MCF 10A (cell line): ENCODE measurements around the gene ZBTB45. TPM values are rescaled to one million over a fixed set of nuclear protein-coding genes. Genes with fewer than 3 reads are reported as not detected.
"Not testable (repeated sequence)": the region's sequence is repeated elsewhere in the genome, so short reads cannot be mapped to it uniquely, and the experiment has no call there.

Experiments
- BruUV-seq: library from RNA; stranded (reverse); fragments of 400-500 nt; replicated peaks from 2 replicates; lab custom pipeline; 2021; lab: Mats Ljungman, UMichigan
- CTCF ChIA-PET: fragments of 300-600 bp; sonication (Branson Sonifier 250); formaldehyde crosslinking; extraction: SDS; loops from one replicate; lab custom pipeline; 2021; ENCODE audit warnings: antibody characterized with exemption, inconsistent platforms; lab: Yijun Ruan, JAX
- POLR2A ChIA-PET: fragments of 300-600, 350-650 bp; sonication (Branson Sonifier 250); formaldehyde crosslinking; extraction: SDS; loops from one replicate; lab custom pipeline; 2020; ENCODE audit warnings: antibody characterized with exemption, inconsistent platforms; lab: Yijun Ruan, JAX
- DNase-seq: peaks from one replicate; pipeline ENCODE4 v3.0.0-alpha.2; 2018; ENCODE audit not compliant: unreplicated experiment
- H3K27ac Mint-ChIP-seq: one replicate; pipeline ENCODE4 v1.8.0; 2022; ENCODE audit warnings: mild to moderate bottlenecking, low read depth, mixed read lengths; ENCODE audit not compliant: unreplicated experiment
- H3K27me3 Mint-ChIP-seq: one replicate; pipeline ENCODE4 v1.8.0; 2022; ENCODE audit warnings: mixed read lengths; ENCODE audit not compliant: insufficient read depth, unreplicated experiment
- H3K36me3 Mint-ChIP-seq: one replicate; pipeline ENCODE4 v1.8.0; 2022; ENCODE audit warnings: mild to moderate bottlenecking, moderate library complexity, mixed read lengths; ENCODE audit not compliant: insufficient read depth, unreplicated experiment
- H3K4me1 Mint-ChIP-seq: one replicate; pipeline ENCODE4 v1.8.0; 2022; ENCODE audit warnings: mixed read lengths; ENCODE audit not compliant: insufficient read depth, unreplicated experiment
- H3K4me3 Mint-ChIP-seq: one replicate; pipeline ENCODE4 v1.8.0; 2022; ENCODE audit warnings: mild to moderate bottlenecking, moderate library complexity, mixed read lengths; ENCODE audit not compliant: unreplicated experiment
- H3K9me3 Mint-ChIP-seq: one replicate; pipeline ENCODE4 v1.8.0; 2022; ENCODE audit warnings: mixed read lengths; ENCODE audit not compliant: unreplicated experiment
- CTCF ChIP-seq: fragments of 200-600 bp; IDR thresholded peaks from one replicate; pipeline ENCODE4 v1.8.0; 2022; ENCODE audit warnings: antibody characterized with exemption, mild to moderate bottlenecking; ENCODE audit not compliant: unreplicated experiment
- intact Hi-C: fragments of 100-400 bp; cut with micrococcal nuclease; formaldehyde crosslinking; loops from 2 replicates; pipeline ENCODE4 v1.14.1; 2022
- total RNA-seq: library from RNA; stranded (reverse); gene quantifications from 2 replicates; pipeline ENCODE4 v1.2.3, GENCODE V29; 2022

The ZBTB45 gene
- total RNA-seq, 1 experiment from 2014 or later: 12.8 TPM

DNA sequence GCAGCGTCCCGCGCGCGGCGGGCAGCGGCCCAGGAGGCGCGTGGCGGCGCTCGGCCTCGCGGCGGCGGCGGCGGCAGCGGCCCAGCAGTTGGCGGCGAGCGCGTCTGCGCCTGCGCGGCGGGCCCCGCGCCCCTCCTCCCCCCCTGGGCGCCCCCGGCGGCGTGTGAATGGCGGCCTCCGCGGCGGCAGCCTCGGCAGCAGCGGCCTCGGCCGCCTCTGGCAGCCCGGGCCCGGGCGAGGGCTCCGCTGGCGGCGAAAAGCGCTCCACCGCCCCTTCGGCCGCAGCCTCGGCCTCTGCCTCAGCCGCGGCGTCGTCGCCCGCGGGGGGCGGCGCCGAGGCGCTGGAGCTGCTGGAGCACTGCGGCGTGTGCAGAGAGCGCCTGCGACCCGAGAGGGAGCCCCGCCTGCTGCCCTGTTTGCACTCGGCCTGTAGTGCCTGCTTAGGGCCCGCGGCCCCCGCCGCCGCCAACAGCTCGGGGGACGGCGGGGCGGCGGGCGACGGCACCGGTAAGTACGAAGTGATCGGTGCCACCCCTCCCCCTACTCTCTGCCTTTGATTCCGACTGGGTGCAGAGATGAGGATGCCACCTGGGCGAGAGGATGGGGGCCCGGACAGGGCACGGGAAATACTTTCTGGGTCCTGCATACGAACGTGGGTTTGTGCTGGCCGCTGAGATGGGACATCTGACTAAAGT lies 25.1 kb upstream of the ZBTB45 start:
- ChIA-PET CTCF (interaction anchor here (1.3 to 2.0 kb wide), 3 partner anchors 11 to 26 kb away, joined by 3 to 14 read pairs (median 8); partner anchors contain the start of gene ZBTB45), POLR2A (interaction anchor here (0.7 to 5.9 kb wide), 21 partner anchors 9 to 184 kb away, joined by 3 to 194 read pairs (median 5); partner anchors contain the start of genes CHMP2A, MZF1, UBE2M and ZBTB45)
- peak overlapping the region; percentile 84 for H3K4me3 Mint-ChIP-seq
- no peaks in the 10 kb centered on the region for H3K9me3 Mint-ChIP-seq
- peaks cover 20% of the 10 kb centered on the region for H3K4me1 Mint-ChIP-seq
- DNase-seq: peak; percentile 42
- intact Hi-C loops: loop anchor here (1.0 to 2.0 kb wide), 2 partner anchors 25 to 28 kb away; partner anchors contain the start of genes MZF1 and ZBTB45
- no peak for TF ChIP-seq CTCF
- peak overlapping the region; percentile 98 for H3K27ac Mint-ChIP-seq
- no TSS peak for BruUV-seq
- peaks cover 3% of the 10 kb centered on the region for H3K27me3 Mint-ChIP-seq
- peaks cover 49% of the 10 kb centered on the region for H3K36me3 Mint-ChIP-seq

DNA sequence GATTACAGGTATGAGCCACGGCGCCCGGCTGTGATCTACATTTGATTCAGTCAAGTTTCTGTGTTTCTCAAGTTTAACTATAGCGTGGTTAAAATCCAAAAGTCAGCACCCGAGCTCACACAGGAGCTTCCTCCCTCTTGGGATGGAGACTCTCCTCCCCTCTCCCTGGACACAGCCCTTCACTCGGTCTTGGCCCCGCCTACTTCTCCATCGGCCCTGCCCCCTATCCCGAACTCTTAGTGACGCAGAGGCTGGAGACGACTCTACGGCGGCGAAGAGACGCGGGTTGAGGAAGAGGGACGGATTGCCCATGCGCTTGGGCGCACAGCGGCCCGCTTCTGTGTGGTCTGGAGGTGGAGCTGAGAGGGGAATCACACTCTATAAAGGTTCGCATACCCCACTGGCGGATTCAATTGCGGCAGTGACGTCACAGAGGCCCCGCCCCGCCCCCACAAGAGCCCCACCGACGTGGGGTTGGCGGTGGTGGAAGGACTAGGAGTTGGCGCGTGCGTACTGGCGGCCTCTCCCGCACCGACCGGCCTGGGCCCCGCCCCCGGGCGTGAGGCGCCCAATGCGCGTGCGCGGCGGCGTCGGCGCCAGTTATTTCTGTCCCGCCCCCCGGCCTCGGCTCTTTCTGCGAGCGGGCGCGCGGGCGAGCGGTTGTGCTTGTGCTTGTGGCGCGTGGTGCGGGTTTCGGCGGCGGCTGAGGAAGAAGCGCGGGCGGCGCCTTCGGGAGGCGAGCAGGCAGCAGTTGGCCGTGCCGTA lies 24.4 kb upstream of the ZBTB45 start, which contains the start of gene TRIM28:
TRIM28 (plus strand) TSS at position 239 of the 765 bp plus-strand sequence. CDS start 694 bp downstream, outside the sequence.
- POLR2A ChIA-PET: interaction anchor here (0.6 to 5.9 kb wide), 31 partner anchors 9 to 1353 kb away, joined by 3 to 194 read pairs (median 4); partner anchors contain the start of genes CHMP2A, MZF1, UBE2M and ZBTB45
- Mint-ChIP-seq H3K9me3 (no peaks in the 10 kb centered on the region), H3K27me3 (peaks cover 11% of the 10 kb centered on the region), H3K27ac (peak within 1 kb of the TSS; percentile 98), H3K4me1 (peaks cover 20% of the 10 kb centered on the region), H3K4me3 (peak within 1 kb of the TSS; percentile 84), H3K36me3 (peaks cover 42% of the 10 kb centered on the region)
- intact Hi-C loops: loop anchor here (1.0 to 2.0 kb wide), 2 partner anchors 25 to 29 kb away; partner anchors contain the start of genes MZF1 and ZBTB45
- CTCF ChIA-PET: interaction anchor here (1.0 to 2.0 kb wide), 5 partner anchors 11 to 35 kb away, joined by 3 to 14 read pairs (median 3); partner anchors contain the start of gene ZBTB45
- TF ChIP-seq CTCF: no peak
- DNase-seq: peak; percentile 99
- no TSS peak for BruUV-seq

DNA sequence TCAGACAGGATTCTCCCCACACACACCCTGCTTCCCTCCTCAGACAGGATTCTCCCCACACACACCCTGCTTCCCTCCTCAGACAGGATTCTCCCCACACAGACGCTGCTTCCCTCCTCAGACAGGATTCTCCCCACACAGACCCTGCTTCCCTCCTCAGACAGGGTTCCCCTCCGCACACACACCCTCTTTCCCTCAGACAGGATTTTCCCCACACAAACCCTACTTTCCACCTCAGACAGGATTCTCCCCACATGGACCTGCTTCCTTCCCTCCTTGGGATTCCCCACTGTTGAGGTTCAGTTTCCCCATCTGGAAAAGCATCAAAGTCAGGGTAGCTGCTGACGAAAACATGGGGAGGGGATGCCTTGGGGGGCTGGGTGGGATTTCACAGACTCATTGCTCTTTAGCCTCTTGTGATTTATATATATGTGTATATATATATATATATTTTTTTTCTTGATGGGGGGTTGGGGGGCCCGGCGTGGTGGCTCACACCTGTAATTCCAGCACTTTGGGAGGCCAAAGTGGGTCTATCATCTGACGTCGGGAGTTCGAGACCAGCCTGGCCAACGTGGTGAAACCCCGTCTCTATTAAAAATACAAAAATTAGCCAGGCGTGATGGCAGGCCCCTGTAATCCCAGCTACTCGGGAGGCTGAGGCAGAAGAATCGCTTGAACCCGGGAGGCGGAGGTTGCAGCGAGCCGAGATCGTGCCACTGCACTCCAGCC lies 23.2 kb upstream of the ZBTB45 start:
- BruUV-seq, DNase-seq, H3K9me3 Mint-ChIP-seq, intact Hi-C loops: not testable (repeated sequence)
- H3K36me3 Mint-ChIP-seq: peaks cover 31% of the 10 kb centered on the region
- peak overlapping the region; percentile 21 for H3K4me3 Mint-ChIP-seq
- peaks cover 18% of the 10 kb centered on the region for H3K27me3 Mint-ChIP-seq
- POLR2A ChIA-PET: interaction anchor here (1.0 to 5.9 kb wide), 14 partner anchors 8 to 155 kb away, joined by 3 to 194 read pairs (median 6); partner anchors contain the start of genes CHMP2A, ZBTB45, ZNF446 and ZNF584
- peaks cover 20% of the 10 kb centered on the region for H3K4me1 Mint-ChIP-seq
- CTCF ChIA-PET: interaction anchor here (1.0 to 2.0 kb wide), 3 partner anchors 22 to 34 kb away, joined by 3 to 14 read pairs (median 8); partner anchors contain the start of gene ZBTB45
- H3K27ac Mint-ChIP-seq: peak overlapping the region; percentile 98

- H3K27me3 Mint-ChIP-seq: peaks cover 18% of the 10 kb centered on the region
- H3K4me1 Mint-ChIP-seq, H3K9me3 Mint-ChIP-seq, POLR2A ChIA-PET, CTCF ChIA-PET, BruUV-seq, DNase-seq, intact Hi-C loops, H3K36me3 Mint-ChIP-seq, H3K27ac Mint-ChIP-seq, H3K4me3 Mint-ChIP-seq: not testable (repeated sequence)
Observed at GRCh38 chr19:58539169-58539559, 19.6 kb upstream of the ZBTB45 start.
